Ovary (tissue), 9 donors: ENCODE measurements around the gene EXTL1. TPM values are rescaled to one million over a fixed set of nuclear protein-coding genes. Genes with fewer than 3 reads are reported as not detected.

Experiments
- DNase-seq, 5 donors: peaks; one replicate each; pipeline ENCODE4 v3.0.0-alpha.2; 2019 to 2020
- H3K27ac ChIP-seq, 2 donors: fragments of 200-600 bp; one replicate each; pipeline versions ENCODE4 v1.5.1 to v1.8.0; 2019 to 2022
- H3K27me3 ChIP-seq: fragments of 200-600 bp; one replicate; pipeline ENCODE4 v1.8.0; 2022
- H3K36me3 ChIP-seq: fragments of 200-600 bp; sonication (generic); one replicate; pipeline ENCODE4 v1.5.1; 2019
- H3K4me1 ChIP-seq: one replicate; pipeline ENCODE4 v1.8.1; 2013; ENCODE audit warnings: mild to moderate bottlenecking, moderate library complexity; ENCODE audit not compliant: insufficient read depth
- H3K4me3 ChIP-seq: fragments of 200-600 bp; sonication (generic); one replicate; pipeline ENCODE4 v1.5.1; 2017
- H3K9me3 ChIP-seq, 2 donors: fragments of 200-600 bp in 1 of 2; sonication (generic) in 1 of 2; one replicate each; pipeline versions ENCODE4 v1.5.1 to v1.8.1; 2013 to 2019; ENCODE audit warnings: mild to moderate bottlenecking in 1 of 2, moderate library complexity in 1 of 2
- CTCF ChIP-seq, 3 donors: fragments of 450-650 bp in 2 of 3; fragments of 200-600 bp in 1 of 3; IDR thresholded peaks; one replicate each; pipeline versions ENCODE4 v1.5.1 to v1.8.0; 2016 to 2022; ENCODE audit warnings: antibody characterized with exemption in 3 of 3, mild to moderate bottlenecking in 1 of 3
- EP300 ChIP-seq: sonication (generic); formaldehyde crosslinking; IDR thresholded peaks from one replicate; pipeline ENCODE4 v1.6.1; 2017; ENCODE audit warnings: antibody characterized with exemption
- WGBS, 3 donors: extraction: QIAGEN DNeasy Blood & Tissue Kit in 1 of 3; methylation state at CpG; one replicate each; pipeline versions ENCODE4 v1.1.5 to v1.1.7; 2013 to 2017; 5-methylcytosine and 5-hydroxymethylcytosine counted together
- intact Hi-C, 4 donors: fragments of 100-400 bp; cut with DNase I; formaldehyde crosslinking; loops; one replicate each; pipeline versions ENCODE4 v1.11.0 to v1.15.1; 2022 to 2023
- polyA plus RNA-seq, 2 donors: library from polyadenylated mRNA; stranded (reverse); fragments of 200-250 nt in 1 of 2; fragments of 350-450 nt in 1 of 2; fragmentation: Illumina TruSeq in 1 of 2; extraction: RNeasy Lipid Tissue Mini Kit (QIAGEN cat#74804) in 1 of 2; gene quantifications; one replicate each; pipeline ENCODE4 v1.2.3, GENCODE V29; 2013 to 2014
- small RNA-seq: library from RNA; depleted of rRNA; stranded (forward); fragments of <200 nt; gene quantifications from one replicate; pipeline ENCODE3, GENCODE V24; 2016
- total RNA-seq, 7 donors: library from RNA; depleted of rRNA in 2 of 7; stranded (reverse); fragments of >200 nt in 2 of 7; fragmentation: NEBNext Ultra II Directional in 3 of 7; extraction: Animal tissue kit (Norgen Biotek cat#: 25700) in 3 of 7; gene quantifications; one replicate each; pipeline versions ENCODE4 v1.1.0 to v1.2.4, GENCODE V29; 2016 to 2023
- donor health status: DM: no; HTN: no; CAD: no; lungs with moderate emphysema.
- donor health status: DM: no; HTN: no; CAD: no.
- donor health status: Bipolar disorder and iron deficiency.
- donor health status: DM: yes; HTN: yes; CAD: no.
- donor health status: DM: no; HTN: no; CAD: no.
- donor health status: DM: yes; HTN: yes; CAD: no.

EXTL1 gene
- total and polyA plus RNA-seq, 9 donors: 0.47 to 4.5 (median 2.8) TPM

- TF ChIP-seq EP300 (no peak), CTCF (IDR thresholded peaks at IDR 0.05) (no peak)
- no peak for DNase-seq
Observed at GRCh38 chr1:26084844-26085243, 63.3 kb downstream of the EXTL1 start.

More at GRCh38 chr1:26084844-26085243, 63.3 kb downstream of the EXTL1 start:
- Histone ChIP-seq H3K36me3 (no peaks in the 10 kb centered on the region), H3K9me3 (no peaks in the 10 kb centered on the region), H3K4me3 (no peak overlapping the region), H3K27me3 (no peaks in the 10 kb centered on the region), H3K27ac (no peak overlapping the region), H3K4me1 (no peaks in the 10 kb centered on the region)
- intact Hi-C loops: no loop called here
- 79 to 82% (median 80%) methylated on average over 2 of the region's 2 CpGs for WGBS, 3 donors

Small RNAs within 50 kb of the gene (small RNA-seq; reads per million reads assigned to genes)
- gene RF00283 (not detected), gene RF00492 (not detected)

Other genes with a start within 250 kb of the EXTL1 start
- gene SELENON, start 221.6 kb upstream of the EXTL1 start, total RNA-seq: 100 to 1,000 TPM in 1 of 7 donors, 10 to 100 TPM in 6; 13.9 to 139 (median 69.2) TPM
- gene SELENON, start 221.6 kb upstream of the EXTL1 start, polyA plus RNA-seq: 10 to 100 TPM; 45.7 to 51.9 TPM
- 100 to 1,000 TPM in 2 of 7 donors, 10 to 100 TPM in 5; 55.5 to 113 (median 97.4) TPM for gene MTFR1L, start 201.8 kb upstream of the EXTL1 start, total RNA-seq
- 10 to 100 TPM; 73.0 to 97.1 TPM for gene MTFR1L, start 201.8 kb upstream of the EXTL1 start, polyA plus RNA-seq
- under 1 TPM in 6 of 7 donors, not detected in 1; 0.35 to 0.75 (median 0.44) TPM for gene AUNIP, start 162.3 kb upstream of the EXTL1 start, total RNA-seq
- under 1 TPM; 0.23 to 0.45 TPM for gene AUNIP, start 162.3 kb upstream of the EXTL1 start, polyA plus RNA-seq
- gene PAQR7, start 146.1 kb upstream of the EXTL1 start, total RNA-seq: 10 to 100 TPM in 6 of 7 donors, 1 to 10 TPM in 1; 8.6 to 98.1 (median 72.2) TPM
- 10 to 100 TPM; 19.4 to 23.3 TPM for gene PAQR7, start 146.1 kb upstream of the EXTL1 start, polyA plus RNA-seq
- 100 to 1,000 TPM in 5 of 7 donors, 10 to 100 TPM in 2; 59.3 to 224 (median 127) TPM for gene STMN1, start 115.4 kb upstream of the EXTL1 start, total RNA-seq
- gene STMN1, start 115.4 kb upstream of the EXTL1 start, polyA plus RNA-seq: 100 to 1,000 TPM; 220 to 271 TPM
- 10 to 100 TPM in 1 of 7 donors, 1 to 10 TPM in 6; 4.6 to 10.2 (median 6.1) TPM for gene PAFAH2, start 23.7 kb upstream of the EXTL1 start, total RNA-seq
- gene PAFAH2, start 23.7 kb upstream of the EXTL1 start, polyA plus RNA-seq: 10 to 100 TPM in 1 of 2 donors, 1 to 10 TPM in 1; 3.4 to 12.1 TPM
- gene SLC30A2, start 24.3 kb downstream of the EXTL1 start, total RNA-seq: under 1 TPM in 4 of 7 donors, not detected in 3; 0.11 to 0.80 (median 0.17) TPM
- gene SLC30A2, start 24.3 kb downstream of the EXTL1 start, polyA plus RNA-seq: not detected
- gene TRIM63, start 45.9 kb downstream of the EXTL1 start, total RNA-seq: 1 to 10 TPM in 1 of 7 donors, under 1 TPM in 1, not detected in 5; 0.12 to 1.6 TPM
- under 1 TPM; 0.06 to 0.27 TPM for gene TRIM63, start 45.9 kb downstream of the EXTL1 start, polyA plus RNA-seq
- 10 to 100 TPM in 5 of 7 donors, 1 to 10 TPM in 2; 5.7 to 16.5 (median 12.3) TPM for gene PDIK1L, start 90.0 kb downstream of the EXTL1 start, total RNA-seq
- 1 to 10 TPM; 4.5 to 4.6 TPM for gene PDIK1L, start 90.0 kb downstream of the EXTL1 start, polyA plus RNA-seq
- gene FAM110D, start 137.3 kb downstream of the EXTL1 start, total RNA-seq: 1 to 10 TPM in 6 of 7 donors, under 1 TPM in 1; 0.91 to 4.9 (median 2.1) TPM
- 1 to 10 TPM; 1.6 to 3.0 TPM for gene FAM110D, start 137.3 kb downstream of the EXTL1 start, polyA plus RNA-seq
- not detected for gene C1orf232, start 147.2 kb downstream of the EXTL1 start, total RNA-seq
- gene C1orf232, start 147.2 kb downstream of the EXTL1 start, polyA plus RNA-seq: not detected
- 10 to 100 TPM; 17.8 to 62.5 (median 40.1) TPM for gene ZNF593, start 148.1 kb downstream of the EXTL1 start, total RNA-seq
- gene ZNF593, start 148.1 kb downstream of the EXTL1 start, polyA plus RNA-seq: 10 to 100 TPM in 1 of 2 donors, 1 to 10 TPM in 1; 1.8 to 36.5 TPM
- not detected for gene ZNF593OS, start 150.1 kb downstream of the EXTL1 start, total RNA-seq
- gene ZNF593OS, start 150.1 kb downstream of the EXTL1 start, polyA plus RNA-seq: under 1 TPM in 1 of 2 donors, not detected in 1; 0.54 TPM
- 10 to 100 TPM in 1 of 7 donors, 1 to 10 TPM in 6; 2.9 to 16.8 (median 6.3) TPM for gene CNKSR1, start 155.7 kb downstream of the EXTL1 start, total RNA-seq
- gene CNKSR1, start 155.7 kb downstream of the EXTL1 start, polyA plus RNA-seq: 1 to 10 TPM in 1 of 2 donors, under 1 TPM in 1; 0.73 to 1.7 TPM
- gene CATSPER4, start 168.8 kb downstream of the EXTL1 start, total RNA-seq: not detected
- not detected for gene CATSPER4, start 168.8 kb downstream of the EXTL1 start, polyA plus RNA-seq
- 1 to 10 TPM; 2.3 to 8.4 (median 4.0) TPM for gene CEP85, start 212.4 kb downstream of the EXTL1 start, total RNA-seq
- 1 to 10 TPM; 2.0 to 4.4 TPM for gene CEP85, start 212.4 kb downstream of the EXTL1 start, polyA plus RNA-seq